Activated CD4-positive, alpha-beta T cell treated with anti-CD3 and anti-CD28 coated beads for 36 hours (primary cell): ENCODE results near the gene CLEC1B. TPM values are rescaled to one million over a fixed set of nuclear protein-coding genes. Genes with fewer than 3 reads are reported as not detected.

ENCODE experiments used
- ATAC-seq: fragments of 200-7000 bp; cut with Tn5 transposase; one replicate; pipeline ENCODE4 v1.10.0; 2021; ENCODE audit warnings: mild to moderate bottlenecking, moderate library complexity
- CTCF ChIA-PET: fragments of 350-600 bp; sonication (Branson Sonifier 250); formaldehyde crosslinking; loops from one replicate; lab custom pipeline; 2021; ENCODE audit warnings: antibody characterized with exemption; lab: Charles Lee
- POLR2A ChIA-PET: fragments of 350-600 bp; sonication (Branson Sonifier 250); formaldehyde crosslinking; loops from one replicate; lab custom pipeline; 2021; ENCODE audit warnings: antibody characterized with exemption, inconsistent platforms; lab: Charles Lee
- DNase-seq: peaks from one replicate; pipeline ENCODE4 v3.0.0-alpha.2; 2020
- H3K27ac Mint-ChIP-seq: one replicate; pipeline ENCODE4 v1.8.0; 2021; ENCODE audit warnings: mixed read lengths
- H3K27me3 Mint-ChIP-seq: one replicate; pipeline ENCODE4 v1.8.0; 2021; ENCODE audit warnings: mixed read lengths
- H3K36me3 Mint-ChIP-seq: one replicate; pipeline ENCODE4 v1.8.0; 2021; ENCODE audit warnings: low read depth, mixed read lengths
- H3K4me1 Mint-ChIP-seq: one replicate; pipeline ENCODE4 v1.8.0; 2021; ENCODE audit warnings: mixed read lengths
- H3K4me3 Mint-ChIP-seq: one replicate; pipeline ENCODE4 v1.8.0; 2021; ENCODE audit warnings: mild to moderate bottlenecking, moderate library complexity, mixed read lengths
- H3K9me3 Mint-ChIP-seq: one replicate; pipeline ENCODE4 v1.8.0; 2021; ENCODE audit warnings: low read depth, mixed read lengths
- intact Hi-C, 2 experiments: fragments of 100-400 bp; cut with DNase I in 1 of 2; cut with micrococcal nuclease in 1 of 2; formaldehyde crosslinking; loops; one replicate each; pipeline versions ENCODE4 v1.14.2 to v1.15.1; 2022 to 2024; cut with DNase I, micrococcal nuclease
- total RNA-seq, 2 experiments: library from RNA; stranded (reverse); gene quantifications; one replicate each; pipeline ENCODE4 v1.2.3, GENCODE V29; 2021

Gene CLEC1B
- total RNA-seq, 2 experiments from 2014 or later: not detected

GRCh38 chr12:9948606-9949296 lies 50.2 kb downstream of the CLEC1B start:
- ATAC-seq (peak; percentile 95), DNase-seq (no peak)
- Mint-ChIP-seq H3K9me3 (no peaks in the 10 kb centered on the region), H3K27me3 (no peaks in the 10 kb centered on the region), H3K4me3 (no peak overlapping the region), H3K4me1 (peaks cover 47% of the 10 kb centered on the region), H3K27ac (peak overlapping the region; percentile 9), H3K36me3 (no peaks in the 10 kb centered on the region)
- ChIA-PET CTCF (interaction anchor here (0.7 to 2.2 kb wide), 7 partner anchors 17 to 193 kb away, joined by 3 to 6 read pairs (median 3); partner anchors contain the start of gene CLEC2A), POLR2A (interaction anchor here (0.9 kb wide), 1 partner anchor 135 kb away, joined by 3 read pairs; no protein-coding TSS in a partner anchor)
- intact Hi-C loops: loop anchor here (5.0 kb wide), 2 partner anchors 81 to 264 kb away; partner anchors contain the start of genes CLEC2B (in 1 of the 2) and GABARAPL1 (in 1 of the 2)

GRCh38 chr12:9947674-9948073 lies 51.2 kb downstream of the CLEC1B start:
- H3K36me3 Mint-ChIP-seq: no peaks in the 10 kb centered on the region
- H3K4me3 Mint-ChIP-seq: no peak overlapping the region
- H3K27ac Mint-ChIP-seq: no peak overlapping the region
- peaks cover 3% of the 10 kb centered on the region for H3K27me3 Mint-ChIP-seq
- no peak for DNase-seq
- POLR2A ChIA-PET: no interaction called here
- ATAC-seq: no peak
- peaks cover 52% of the 10 kb centered on the region for H3K4me1 Mint-ChIP-seq
- CTCF ChIA-PET: interaction anchor here (2.4 kb wide), 1 partner anchor 198 kb away, joined by 9 read pairs; no protein-coding TSS in a partner anchor
- intact Hi-C loops: loop anchor here (5.0 kb wide), 2 partner anchors 80 to 265 kb away; partner anchors contain the start of genes CLEC2B (in 1 of the 2) and GABARAPL1 (in 1 of the 2)
- no peaks in the 10 kb centered on the region for H3K9me3 Mint-ChIP-seq

DNA sequence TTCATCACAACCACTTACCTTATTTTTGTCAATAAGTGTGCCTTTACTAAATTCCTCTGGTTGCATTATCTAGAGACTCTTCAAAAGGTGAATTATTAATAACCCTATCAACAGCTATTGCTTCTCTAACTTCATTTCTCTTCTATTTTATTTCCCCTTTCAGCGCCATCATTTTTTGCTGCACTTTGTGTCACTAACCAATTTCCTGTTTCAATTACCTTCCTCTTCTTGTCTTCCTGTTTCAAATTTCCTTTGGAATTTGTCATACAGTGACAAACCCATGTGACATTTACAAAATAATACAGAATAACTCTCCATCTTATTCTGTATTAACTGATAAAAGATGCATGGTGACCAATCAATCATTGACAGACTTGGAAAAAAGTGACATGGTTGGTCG lies 54.5 kb downstream of the CLEC1B start:
- H3K4me1 Mint-ChIP-seq: peaks cover 32% of the 10 kb centered on the region
- no peak overlapping the region for H3K27ac Mint-ChIP-seq
- intact Hi-C loops: loop anchor here in 1 of 2 experiments (5.0 kb wide), 3 partner anchors 132 to 197 kb away; no protein-coding TSS in a partner anchor
- H3K27me3 Mint-ChIP-seq: peaks cover 3% of the 10 kb centered on the region
- POLR2A ChIA-PET: no interaction called here
- CTCF ChIA-PET: interaction anchor here (1.0 to 1.2 kb wide), 2 partner anchors 10 to 196 kb away, joined by 3 read pairs; no protein-coding TSS in a partner anchor
- no peak overlapping the region for H3K4me3 Mint-ChIP-seq
- no peak for ATAC-seq
- H3K36me3 Mint-ChIP-seq: no peaks in the 10 kb centered on the region
- no peak for DNase-seq
- H3K9me3 Mint-ChIP-seq: no peaks in the 10 kb centered on the region

GRCh38 chr12:9943240-9943639 lies 55.7 kb downstream of the CLEC1B start:
- intact Hi-C loops: loop anchor here in 1 of 2 experiments (5.0 kb wide), 3 partner anchors 131 to 196 kb away; no protein-coding TSS in a partner anchor
- peak; percentile 82 for ATAC-seq
- Mint-ChIP-seq H3K36me3 (no peaks in the 10 kb centered on the region), H3K4me1 (peaks cover 21% of the 10 kb centered on the region), H3K27ac (no peak overlapping the region), H3K4me3 (peak overlapping the region; percentile 64), H3K9me3 (no peaks in the 10 kb centered on the region), H3K27me3 (peaks cover 3% of the 10 kb centered on the region)
- DNase-seq: peak; percentile 59
- ChIA-PET POLR2A (no interaction called here), CTCF (interaction anchor here (1.0 to 1.2 kb wide), 2 partner anchors 11 to 197 kb away, joined by 3 read pairs; no protein-coding TSS in a partner anchor)

Other genes starting within 250 kb of the CLEC1B start
- 100 to 1,000 TPM in 1 of 2 experiments, 10 to 100 TPM in 1; 97.9 to 127 TPM for gene CD69, start 238.2 kb downstream of the CLEC1B start, total RNA-seq
- not detected for gene KLRF1, start 171.6 kb downstream of the CLEC1B start, total RNA-seq
- gene CLEC2B, start 129.8 kb downstream of the CLEC1B start, total RNA-seq: 10 to 100 TPM; 21.8 to 25.8 TPM
- not detected for gene KLRF2, start 117.6 kb downstream of the CLEC1B start, total RNA-seq
- not detected for gene CLEC2A, start 66.8 kb downstream of the CLEC1B start, total RNA-seq
- not detected for gene CLEC12A, start 27.7 kb downstream of the CLEC1B start, total RNA-seq
- gene CLEC12B, start 11.5 kb upstream of the CLEC1B start, total RNA-seq: not detected
- not detected for gene CLEC9A, start 31.6 kb upstream of the CLEC1B start, total RNA-seq
- not detected for gene CLEC1A, start 99.9 kb upstream of the CLEC1B start, total RNA-seq
- gene CLEC7A, start 131.1 kb upstream of the CLEC1B start, total RNA-seq: not detected
- not detected for gene OLR1, start 173.0 kb upstream of the CLEC1B start, total RNA-seq
- not detected for gene TMEM52B, start 179.9 kb upstream of the CLEC1B start, total RNA-seq
- gene GABARAPL1, start 213.8 kb upstream of the CLEC1B start, total RNA-seq: 1 to 10 TPM; 2.3 to 2.9 TPM